HG03439 (cell line): ENCODE results near the gene QRICH2.
"Not testable (repeated sequence)": the region's sequence is repeated elsewhere in the genome, so short reads cannot be mapped to it uniquely, and the experiment has no call there.

Experiments
- ATAC-seq: cut with Tn5 transposase; IDR thresholded peaks from one replicate; pipeline ENCODE4 v1.9.1; 2021; ENCODE audit warnings: mild to moderate bottlenecking, moderate library complexity; ENCODE audit not compliant: unreplicated experiment

QRICH2 gene

DNA sequence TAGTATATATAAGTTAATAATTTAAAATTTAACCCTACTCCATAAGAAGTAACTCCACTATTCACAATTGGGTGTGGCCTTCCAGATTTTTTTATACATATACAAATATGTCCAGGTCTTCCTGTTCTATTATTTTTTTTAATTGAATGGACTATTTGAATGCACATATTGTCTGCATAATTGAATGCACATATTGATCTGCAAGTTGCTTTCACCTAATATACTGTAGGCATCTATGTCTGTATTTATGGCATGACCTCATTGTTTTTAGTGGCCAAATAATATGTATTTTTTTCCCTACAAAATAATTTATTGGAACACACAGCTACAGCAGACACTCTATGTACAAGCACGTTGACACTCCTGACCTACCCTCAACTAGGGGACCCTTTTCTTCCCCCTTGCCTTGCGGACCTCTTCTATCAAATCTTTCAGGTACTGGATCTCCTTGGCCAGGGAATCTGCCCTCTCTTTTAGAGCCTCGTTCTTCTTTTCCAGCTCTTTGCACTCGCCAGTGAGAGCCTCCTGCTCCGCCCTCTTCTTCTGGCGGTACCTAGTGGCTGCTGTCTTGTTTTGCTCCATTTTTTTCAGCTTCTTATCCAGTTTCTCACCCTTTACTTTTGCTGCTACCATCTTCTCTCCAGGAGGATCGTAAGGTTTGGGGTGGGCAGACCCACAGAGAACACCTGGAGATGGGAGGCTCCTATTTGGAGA is 82.5 kb downstream of the QRICH2 start:
- not testable (repeated sequence) for ATAC-seq
